AG04450 (cell line): ENCODE results near the gene RAC3. TPM values are rescaled to one million over a fixed set of nuclear protein-coding genes. Genes with fewer than 3 reads are reported as not detected.

ENCODE experiments used
- CTCF ChIA-PET: fragments of 300-600, 350-600 bp; formaldehyde crosslinking; extraction: SDS; loops from one replicate; lab custom pipeline; 2022; ENCODE audit warnings: antibody characterized with exemption, inconsistent platforms; lab: Charles Lee
- POLR2A ChIA-PET: fragments of 350-600 bp; formaldehyde crosslinking; extraction: SDS; loops from one replicate; lab custom pipeline; 2021; ENCODE audit warnings: antibody characterized with exemption, inconsistent platforms; lab: Yijun Ruan, JAX
- DNase-seq: peaks from one replicate; pipeline ENCODE4 v3.0.0-alpha.2; 2011; ENCODE audit warnings: low read depth, low spot score
- H3K27ac ChIP-seq: one replicate; pipeline ENCODE4 v1.5.1; 2012; ENCODE audit warnings: low read depth, low read length, control low read depth
- H3K27me3 ChIP-seq: one replicate; pipeline ENCODE4 v1.6.0; 2012; ENCODE audit warnings: low read length; ENCODE audit not compliant: control insufficient read depth, insufficient read depth
- H3K4me3 ChIP-seq: 2 replicates; pipeline ENCODE4 v1.5.1; 2011; ENCODE audit warnings: mild to moderate bottlenecking, low read depth, low read length, control low read depth
- H3K9me3 ChIP-seq: 2 replicates; pipeline ENCODE4 v1.5.1; 2012; ENCODE audit warnings: low read length; ENCODE audit not compliant: control insufficient read depth, insufficient read depth
- CTCF ChIP-seq: IDR thresholded peaks from 2 replicates; pipeline ENCODE4 v1.5.1; 2011; ENCODE audit warnings: low read depth, low read length, control low read depth, inconsistent platforms
- polyA plus RNA-seq: library from polyadenylated mRNA; depleted of rRNA; stranded (reverse); fragments of >200 nt; gene quantifications from 2 replicates; pipeline ENCODE4 v1.2.3, GENCODE V29; 2011

The RAC3 gene
- polyA plus RNA-seq, 1 experiment = 12.9 TPM

- TF ChIP-seq CTCF = no peak
- no peaks in the 10 kb centered on the region; the same call in 1 of the 2 replicates for H3K9me3 ChIP-seq
- ChIA-PET CTCF (interaction anchor here (0.6 to 4.5 kb wide), 8 partner anchors 11 to 150 kb away, joined by 3 to 34 read pairs (median 4); partner anchors contain the start of genes DCXR and NOTUM), POLR2A (interaction anchor here (0.9 kb wide), 1 partner anchor 19 kb away, joined by 3 read pairs; the partner anchor contains the start of gene DCXR)
- H3K27me3 ChIP-seq = no peaks in the 10 kb centered on the region
- DNase-seq = no peak
- H3K27ac ChIP-seq = no peak overlapping the region
- no peak overlapping the region for H3K4me3 ChIP-seq
Measured at GRCh38 chr17:82018989-82019689, 12.3 kb upstream of the RAC3 start.

DNA sequence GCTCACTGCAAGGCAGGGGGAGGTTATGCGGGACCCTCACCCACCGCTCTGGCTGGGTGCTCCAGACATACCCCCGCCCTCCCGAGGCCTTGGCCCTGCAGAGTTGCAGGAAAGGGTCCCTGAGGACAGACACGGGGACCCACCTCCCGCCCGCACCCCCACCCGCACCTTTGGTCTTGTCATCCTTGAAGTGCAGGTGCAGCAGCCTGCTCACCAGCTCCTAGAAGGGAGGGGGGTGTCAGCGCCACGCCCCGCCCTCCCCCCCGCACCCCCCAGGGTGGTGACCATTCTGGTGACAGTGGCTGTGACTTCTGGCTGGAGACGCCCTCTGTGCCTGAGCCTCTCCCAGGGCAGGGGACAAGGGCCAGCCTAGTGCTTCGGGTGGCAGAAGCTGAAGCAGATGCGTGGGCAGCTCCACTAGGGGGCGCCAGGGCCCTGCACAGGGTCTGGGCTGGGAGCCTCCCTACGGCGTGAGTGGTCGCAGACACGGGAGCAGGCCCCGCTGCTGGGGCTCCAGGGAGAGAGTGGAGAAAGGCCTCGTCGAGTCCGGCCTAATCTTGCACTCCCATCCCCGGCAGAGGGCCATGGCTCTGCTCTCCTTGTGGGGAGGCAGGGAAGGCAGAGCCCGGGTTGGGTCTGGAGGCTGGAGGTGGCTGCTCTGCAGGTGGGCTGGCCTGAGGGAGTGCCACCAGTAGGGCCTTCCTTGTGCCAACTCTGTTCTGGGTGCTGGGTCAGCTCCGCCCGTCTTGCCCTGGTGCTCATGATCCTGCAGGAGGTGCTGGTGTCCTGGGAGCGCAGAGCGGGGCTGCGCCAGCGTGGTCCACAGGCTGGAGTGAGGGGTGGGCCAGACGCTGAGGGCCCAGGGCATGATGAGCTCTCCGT is 11.5 kb upstream of the RAC3 start:
- ChIA-PET CTCF (interaction anchor here (0.5 to 4.5 kb wide), 13 partner anchors 11 to 202 kb away, joined by 3 to 34 read pairs (median 4); partner anchors contain the start of genes DCXR and NOTUM), POLR2A (interaction anchor here (0.6 to 0.9 kb wide), 2 partner anchors 18 to 85 kb away, joined by 3 to 4 read pairs; partner anchors contain the start of gene DCXR)
- H3K9me3 ChIP-seq = no peaks in the 10 kb centered on the region; the same call in 1 of the 2 replicates
- peak; percentile 70 for TF ChIP-seq CTCF
- H3K4me3 ChIP-seq = no peak overlapping the region
- DNase-seq = no peak
- H3K27ac ChIP-seq = no peak overlapping the region
- no peaks in the 10 kb centered on the region for H3K27me3 ChIP-seq

DNA sequence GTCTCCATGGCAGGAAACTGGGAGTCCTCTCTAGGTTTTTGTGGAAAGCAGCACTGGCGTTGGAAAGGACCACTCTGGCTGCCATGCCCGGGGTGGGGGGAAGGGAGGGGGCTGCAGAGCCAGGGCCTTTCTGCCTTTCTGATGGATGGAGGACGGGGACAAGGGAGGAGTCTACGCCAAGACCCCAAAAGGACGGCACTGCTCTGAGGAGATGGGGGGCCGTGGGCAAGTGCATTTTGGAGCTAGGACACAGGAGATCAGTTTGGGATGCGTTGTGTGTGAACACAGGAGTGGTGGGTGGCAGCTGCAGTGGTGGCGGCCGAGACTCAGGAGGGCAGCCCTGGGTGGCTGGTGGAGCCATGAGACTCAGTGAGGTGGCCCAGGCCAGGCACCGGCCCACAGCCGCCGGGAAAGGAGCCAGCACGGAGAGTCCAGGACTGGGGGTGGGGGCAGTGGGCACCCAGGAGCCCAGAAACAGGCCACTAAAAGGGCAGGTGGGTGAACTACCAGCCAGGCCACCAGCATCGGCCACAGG is 10.8 kb upstream of the RAC3 start:
- Histone ChIP-seq H3K27ac (no peak overlapping the region), H3K9me3 (no peaks in the 10 kb centered on the region; the same call in 1 of the 2 replicates), H3K27me3 (no peaks in the 10 kb centered on the region), H3K4me3 (no peak overlapping the region)
- TF ChIP-seq CTCF = no peak
- no peak for DNase-seq
- ChIA-PET POLR2A (interaction anchor here (0.6 kb wide), 1 partner anchor 84 kb away, joined by 5 read pairs; no protein-coding TSS in a partner anchor), CTCF (interaction anchor here (0.5 to 4.5 kb wide), 12 partner anchors 10 to 202 kb away, joined by 3 to 34 read pairs (median 4); partner anchors contain the start of genes DCXR and NOTUM)

DNA sequence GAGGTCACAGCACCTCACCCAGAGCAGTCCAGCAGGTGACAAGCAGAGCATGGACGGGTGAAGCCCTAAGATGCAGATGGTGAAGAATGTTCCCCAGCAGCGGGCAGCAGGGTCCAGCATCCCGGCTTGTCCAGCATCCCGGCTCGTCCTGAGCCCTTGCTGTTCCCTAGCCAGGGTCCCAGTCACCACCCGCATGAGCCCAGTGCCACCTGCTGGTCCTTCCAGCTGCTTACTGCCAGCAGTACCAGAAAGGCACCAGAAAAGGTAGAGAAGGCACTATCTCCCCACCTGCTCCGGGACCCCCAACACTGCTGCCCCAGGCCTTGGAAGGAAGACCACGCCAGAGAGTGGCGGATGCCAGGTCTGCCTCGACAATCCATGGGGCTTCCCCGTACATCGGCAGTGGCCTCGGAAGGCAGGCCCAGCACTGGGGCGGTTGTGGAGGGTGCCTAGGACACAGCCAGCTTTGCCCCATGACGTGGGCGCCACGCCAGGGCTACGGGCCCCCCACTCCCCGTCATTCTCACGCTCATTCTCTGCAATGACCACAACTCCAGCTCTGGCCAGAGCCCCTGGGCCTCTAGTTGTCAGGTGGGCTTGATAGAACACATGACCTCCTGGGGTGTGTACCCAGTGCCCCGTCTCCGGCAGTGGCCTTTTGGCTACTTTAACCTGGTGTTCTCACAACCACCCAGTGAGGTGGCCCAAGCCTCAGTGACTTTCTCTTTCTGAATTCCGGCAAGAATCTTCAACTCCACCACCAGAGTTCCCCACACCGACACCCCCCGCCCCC is 10.2 kb upstream of the RAC3 start:
- TF ChIP-seq CTCF = peak; percentile 72
- ChIA-PET POLR2A (interaction anchor here (0.6 to 1.8 kb wide), 2 partner anchors 16 to 85 kb away, joined by 5 to 10 read pairs; partner anchors contain the start of gene DCXR), CTCF (interaction anchor here (0.6 to 4.5 kb wide), 6 partner anchors 16 to 93 kb away, joined by 3 to 34 read pairs (median 6); partner anchors contain the start of genes DCXR and NOTUM)

More for the DNA sequence above, 10.2 kb upstream of the RAC3 start:
- DNase-seq = peak; percentile 53
- Histone ChIP-seq H3K27ac (no peak overlapping the region), H3K9me3 (no peaks in the 10 kb centered on the region; the same call in 1 of the 2 replicates), H3K4me3 (peak overlapping the region; percentile 80), H3K27me3 (no peaks in the 10 kb centered on the region)
